Gastrocnemius medialis (tissue), 4 donors: Measurements from ENCODE around the gene SYPL2.

Experiments used
- POLR2A ChIP-seq, 2 donors: fragments of 450-650 bp; IDR thresholded peaks; one replicate each; pipeline ENCODE4 v1.6.1; 2017; ENCODE audit warnings: antibody characterized with exemption in 2 of 2, mild to moderate bottlenecking in 2 of 2, moderate library complexity in 2 of 2
- TF ChIP-seq, protein P1 (sequence below), 5 experiments: fragments of 450-650 bp in 3 of 5; fragments of 200-600 bp in 2 of 5; sonication (generic) in 2 of 5; IDR thresholded peaks in 4 of 5; conservative IDR thresholded peaks in 1 of 5; 1 replicate in 4 of 5; 2 replicates in 1 of 5; pipeline ENCODE4 v1.5.1; 2016 to 2019; ENCODE audit warnings: antibody characterized with exemption in 5 of 5, mild to moderate bottlenecking in 3 of 5, moderate library complexity in 3 of 5

- TF ChIP-seq POLR2A (IDR thresholded peaks at IDR 0.05): no peak
- TF ChIP-seq, protein P1, sequence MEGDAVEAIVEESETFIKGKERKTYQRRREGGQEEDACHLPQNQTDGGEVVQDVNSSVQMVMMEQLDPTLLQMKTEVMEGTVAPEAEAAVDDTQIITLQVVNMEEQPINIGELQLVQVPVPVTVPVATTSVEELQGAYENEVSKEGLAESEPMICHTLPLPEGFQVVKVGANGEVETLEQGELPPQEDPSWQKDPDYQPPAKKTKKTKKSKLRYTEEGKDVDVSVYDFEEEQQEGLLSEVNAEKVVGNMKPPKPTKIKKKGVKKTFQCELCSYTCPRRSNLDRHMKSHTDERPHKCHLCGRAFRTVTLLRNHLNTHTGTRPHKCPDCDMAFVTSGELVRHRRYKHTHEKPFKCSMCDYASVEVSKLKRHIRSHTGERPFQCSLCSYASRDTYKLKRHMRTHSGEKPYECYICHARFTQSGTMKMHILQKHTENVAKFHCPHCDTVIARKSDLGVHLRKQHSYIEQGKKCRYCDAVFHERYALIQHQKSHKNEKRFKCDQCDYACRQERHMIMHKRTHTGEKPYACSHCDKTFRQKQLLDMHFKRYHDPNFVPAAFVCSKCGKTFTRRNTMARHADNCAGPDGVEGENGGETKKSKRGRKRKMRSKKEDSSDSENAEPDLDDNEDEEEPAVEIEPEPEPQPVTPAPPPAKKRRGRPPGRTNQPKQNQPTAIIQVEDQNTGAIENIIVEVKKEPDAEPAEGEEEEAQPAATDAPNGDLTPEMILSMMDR (IDR thresholded peaks at IDR 0.05 in 4 of 5, conservative IDR thresholded peaks at IDR 0.05 in 1 of 5): no peak
Observed at GRCh38 chr1:109423498-109423897, 42.8 kb upstream of the SYPL2 start.
